ENCODE results near the gene VPREB3. TPM values are rescaled to one million over a fixed set of nuclear protein-coding genes. Genes with fewer than 3 reads are reported as not detected.

The VPREB3 gene
- total RNA-seq, 1 donor from 2014 or later, result not detected

DNA sequence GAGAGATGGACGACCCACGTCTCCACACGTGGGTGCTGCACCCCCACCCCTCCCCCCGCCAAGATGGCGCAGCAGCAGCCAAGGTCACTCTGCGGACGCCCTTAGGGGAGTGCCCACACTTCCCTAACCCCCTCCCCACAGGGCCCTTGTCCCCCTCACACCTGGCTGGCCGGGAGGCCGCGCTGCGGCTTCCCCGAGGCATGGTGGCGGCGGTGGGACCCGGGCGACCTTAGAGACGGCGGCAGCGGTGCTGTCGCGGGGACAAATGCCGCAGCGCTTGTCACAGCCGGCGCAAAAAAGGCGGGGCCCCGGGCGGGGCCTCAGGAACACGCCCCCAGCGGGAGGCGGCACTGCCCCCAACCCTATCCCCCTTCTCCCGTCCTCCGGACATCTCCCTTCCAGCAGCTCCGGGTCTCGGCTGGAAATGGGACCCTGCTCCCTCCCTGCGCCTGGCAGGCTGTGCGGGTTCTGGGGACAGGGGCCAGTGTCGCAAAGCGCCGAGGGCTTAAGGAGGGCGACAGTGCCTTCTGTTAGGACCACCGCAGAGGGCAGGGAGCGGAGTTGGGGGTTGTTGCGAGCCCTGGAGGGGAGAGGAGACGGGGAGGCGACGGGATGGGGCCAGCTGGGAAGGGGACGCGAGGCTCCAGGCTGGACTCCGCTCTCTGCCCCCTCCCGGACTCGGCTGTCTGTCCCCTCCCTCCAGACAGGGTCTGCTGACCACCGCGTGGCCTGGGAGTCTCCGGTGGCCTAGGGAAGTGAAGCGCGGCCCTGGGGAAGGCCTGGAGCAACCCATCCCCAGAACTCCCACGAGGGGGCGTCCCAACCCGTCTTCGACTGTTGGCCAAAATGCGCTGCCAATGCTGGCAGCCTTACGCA lies 13.7 kb upstream of the VPREB3 start, which contains the start of gene CHCHD10:
TSS of gene CHCHD10 (minus strand) at position 300 of the 876 bp plus-strand sequence. CDS start at position 202, 98 bp downstream.
- DNase-seq (ENCODE audit: low spot score in 2 of 2, unreplicated experiment in 2 of 2), result peak; percentile 62 to 88
- no peaks in the 10 kb centered on the region for H3K9me3 Mint-ChIP-seq
- H3K4me1 Mint-ChIP-seq, result peaks cover 23% of the 10 kb centered on the region
- peak within 1 kb of the TSS; percentile 86 for H3K4me3 Mint-ChIP-seq
- TF ChIP-seq, protein P1, sequence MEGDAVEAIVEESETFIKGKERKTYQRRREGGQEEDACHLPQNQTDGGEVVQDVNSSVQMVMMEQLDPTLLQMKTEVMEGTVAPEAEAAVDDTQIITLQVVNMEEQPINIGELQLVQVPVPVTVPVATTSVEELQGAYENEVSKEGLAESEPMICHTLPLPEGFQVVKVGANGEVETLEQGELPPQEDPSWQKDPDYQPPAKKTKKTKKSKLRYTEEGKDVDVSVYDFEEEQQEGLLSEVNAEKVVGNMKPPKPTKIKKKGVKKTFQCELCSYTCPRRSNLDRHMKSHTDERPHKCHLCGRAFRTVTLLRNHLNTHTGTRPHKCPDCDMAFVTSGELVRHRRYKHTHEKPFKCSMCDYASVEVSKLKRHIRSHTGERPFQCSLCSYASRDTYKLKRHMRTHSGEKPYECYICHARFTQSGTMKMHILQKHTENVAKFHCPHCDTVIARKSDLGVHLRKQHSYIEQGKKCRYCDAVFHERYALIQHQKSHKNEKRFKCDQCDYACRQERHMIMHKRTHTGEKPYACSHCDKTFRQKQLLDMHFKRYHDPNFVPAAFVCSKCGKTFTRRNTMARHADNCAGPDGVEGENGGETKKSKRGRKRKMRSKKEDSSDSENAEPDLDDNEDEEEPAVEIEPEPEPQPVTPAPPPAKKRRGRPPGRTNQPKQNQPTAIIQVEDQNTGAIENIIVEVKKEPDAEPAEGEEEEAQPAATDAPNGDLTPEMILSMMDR (IDR thresholded peaks at IDR 0.05; ENCODE audit: unreplicated experiment), result peak; percentile 78
- H3K27ac Mint-ChIP-seq, result peak within 1 kb of the TSS; percentile 82
- H3K36me3 Mint-ChIP-seq, result peaks cover 3% of the 10 kb centered on the region
- no peaks in the 10 kb centered on the region for H3K27me3 Mint-ChIP-seq (ENCODE audit: low read depth)

DNA sequence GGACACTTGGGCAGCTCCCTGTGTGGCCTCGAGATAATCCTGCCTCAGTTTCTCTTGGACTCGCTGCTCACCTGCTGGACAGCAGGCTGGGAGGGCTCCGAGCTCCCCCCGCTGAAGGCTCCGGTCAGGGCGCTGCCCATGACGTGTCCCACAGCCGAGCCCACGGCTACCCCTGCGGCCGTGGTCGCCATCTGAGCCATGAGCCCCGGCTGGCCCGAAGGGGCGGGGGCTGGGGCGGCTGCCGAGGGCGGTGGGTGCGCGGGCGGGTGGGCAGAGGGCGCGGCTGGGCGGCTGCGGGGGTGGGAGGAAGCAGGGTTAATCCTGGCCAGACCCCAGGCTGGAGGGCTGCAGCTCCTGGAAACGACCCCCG lies 13.1 kb upstream of the VPREB3 start:
- H3K9me3 Mint-ChIP-seq, result no peaks in the 10 kb centered on the region
- peaks cover 3% of the 10 kb centered on the region for H3K36me3 Mint-ChIP-seq
- DNase-seq (ENCODE audit: low spot score in 2 of 2, unreplicated experiment in 2 of 2), result no peak
- H3K27ac Mint-ChIP-seq, result no peak overlapping the region
- TF ChIP-seq, protein P1 (IDR thresholded peaks at IDR 0.05; ENCODE audit: unreplicated experiment), result no peak
- peak overlapping the region; percentile 86 for H3K4me3 Mint-ChIP-seq
- H3K4me1 Mint-ChIP-seq, result peaks cover 28% of the 10 kb centered on the region
- no peaks in the 10 kb centered on the region for H3K27me3 Mint-ChIP-seq (ENCODE audit: low read depth)

DNA sequence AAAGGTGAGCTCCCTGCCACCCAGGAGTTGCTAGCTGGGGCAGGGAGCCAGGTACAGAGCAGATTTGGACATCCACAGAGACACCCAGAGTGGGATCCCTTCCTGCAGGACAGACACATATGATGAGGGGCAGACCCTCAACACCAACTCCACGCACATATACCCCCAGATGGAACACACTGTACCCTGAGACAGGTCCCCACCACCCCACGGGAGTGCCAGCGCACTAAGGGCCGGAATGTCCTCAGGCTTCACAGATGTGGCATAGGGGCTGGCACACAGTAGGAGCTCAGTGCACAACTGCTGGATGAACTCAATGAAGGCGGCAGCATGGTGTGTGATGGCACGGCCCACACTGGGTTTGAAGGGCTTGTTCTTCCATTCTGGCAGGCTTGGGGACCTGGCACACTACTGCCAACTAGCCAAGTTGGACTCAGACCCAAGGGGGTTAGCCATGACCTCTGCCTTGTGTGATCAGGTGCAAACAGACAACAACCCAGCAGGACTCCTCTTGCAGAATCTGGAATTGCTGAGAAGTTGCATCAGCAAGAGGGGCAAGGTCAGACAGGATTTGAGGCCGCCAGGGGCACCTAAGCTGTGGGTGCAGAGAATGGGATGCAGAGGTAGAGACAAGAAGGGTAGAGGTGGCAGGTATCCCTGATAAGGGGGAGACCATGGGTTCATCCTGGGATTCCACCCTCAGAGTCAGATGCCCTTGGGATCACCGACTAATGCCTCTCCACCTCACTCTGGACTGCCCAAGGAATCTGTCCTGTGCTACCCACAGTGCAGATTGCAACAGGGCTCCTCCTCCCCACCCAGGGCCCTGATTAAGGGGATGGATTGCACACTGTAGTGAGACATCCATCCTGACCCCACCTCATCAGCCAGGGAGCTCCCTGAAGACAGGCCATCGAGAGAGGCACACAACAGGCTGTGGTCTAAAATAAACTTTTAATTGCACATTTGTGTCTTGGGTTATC lies 11.0 kb upstream of the VPREB3 start:
- no peak for DNase-seq (ENCODE audit: low spot score in 2 of 2, unreplicated experiment in 2 of 2)
- peaks cover 3% of the 10 kb centered on the region for H3K36me3 Mint-ChIP-seq
- H3K4me3 Mint-ChIP-seq, result peak overlapping the region; percentile 22
- H3K27ac Mint-ChIP-seq, result peak overlapping the region; percentile 66
- no peaks in the 10 kb centered on the region for H3K9me3 Mint-ChIP-seq
- peaks cover 22% of the 10 kb centered on the region for H3K4me1 Mint-ChIP-seq
- TF ChIP-seq, protein P1 (IDR thresholded peaks at IDR 0.05; ENCODE audit: unreplicated experiment), result no peak
- no peaks in the 10 kb centered on the region for H3K27me3 Mint-ChIP-seq (ENCODE audit: low read depth)

DNA sequence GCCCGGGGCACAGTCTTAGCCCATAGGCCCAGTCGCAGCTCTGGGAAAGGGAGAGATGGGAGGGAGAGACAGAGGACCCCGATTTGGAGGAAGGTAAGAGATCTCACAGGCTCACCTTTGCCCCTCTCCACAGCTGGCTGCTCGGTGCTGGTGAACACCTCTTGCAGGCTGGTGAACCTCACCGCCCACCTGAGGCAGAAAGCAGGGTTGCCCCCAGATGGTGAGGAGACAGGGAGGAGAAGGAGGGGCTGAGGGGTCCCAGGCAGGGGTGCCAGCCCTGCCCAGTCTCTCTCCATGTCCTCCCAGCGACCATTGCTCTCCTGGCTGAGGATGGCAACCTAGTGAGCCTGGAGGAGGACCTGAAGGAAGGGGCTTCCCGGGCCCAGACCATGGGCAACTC lies 9.7 kb upstream of the VPREB3 start:
- peak overlapping the region; percentile 34 for H3K4me3 Mint-ChIP-seq
- DNase-seq (ENCODE audit: low spot score in 2 of 2, unreplicated experiment in 2 of 2), result no peak
- H3K27me3 Mint-ChIP-seq (ENCODE audit: low read depth), result no peaks in the 10 kb centered on the region
- H3K9me3 Mint-ChIP-seq, result no peaks in the 10 kb centered on the region
- H3K36me3 Mint-ChIP-seq, result peaks cover 3% of the 10 kb centered on the region
- TF ChIP-seq, protein P1 (IDR thresholded peaks at IDR 0.05; ENCODE audit: unreplicated experiment), result no peak
- peak overlapping the region; percentile 50 for H3K27ac Mint-ChIP-seq
- peaks cover 14% of the 10 kb centered on the region for H3K4me1 Mint-ChIP-seq

DNA sequence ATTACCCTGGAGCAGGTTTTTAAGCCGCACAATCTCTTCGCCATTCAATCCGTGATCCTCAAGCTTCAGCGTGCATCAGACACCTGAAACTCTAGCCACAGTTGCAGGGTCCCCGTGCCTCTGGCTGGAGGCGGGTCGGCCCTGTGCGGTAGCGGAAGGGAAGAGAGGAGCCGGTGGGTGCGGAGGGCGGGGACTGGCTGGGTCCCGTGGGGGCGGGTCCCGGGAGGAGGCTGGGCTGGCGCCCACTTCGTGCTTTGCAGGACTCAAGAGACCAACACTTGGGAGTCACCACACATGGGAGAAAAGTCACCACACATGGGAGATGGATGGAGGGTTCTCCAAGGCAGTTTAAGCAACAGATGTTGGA lies 9.3 kb upstream of the VPREB3 start:
- TF ChIP-seq, protein P1 (IDR thresholded peaks at IDR 0.05; ENCODE audit: unreplicated experiment), result no peak
- DNase-seq (ENCODE audit: low spot score in 2 of 2, unreplicated experiment in 2 of 2), result no peak
- Mint-ChIP-seq H3K4me1 (peaks cover 14% of the 10 kb centered on the region), H3K36me3 (peaks cover 3% of the 10 kb centered on the region), H3K9me3 (no peaks in the 10 kb centered on the region), H3K27ac (peak overlapping the region; percentile 50), H3K4me3 (peak overlapping the region; percentile 34), H3K27me3 (ENCODE audit: low read depth) (no peaks in the 10 kb centered on the region)
